ENCODE data around the gene TMUB1. TPM values are rescaled to one million over a fixed set of nuclear protein-coding genes. Genes with fewer than 3 reads are reported as not detected.
A peak's percentile ranks its signal among the peaks of the same experiment; 100 is the strongest.

Gene TMUB1
- total and polyA plus RNA-seq, 4 donors: 32.8 to 104 (median 46.6) TPM

DNA sequence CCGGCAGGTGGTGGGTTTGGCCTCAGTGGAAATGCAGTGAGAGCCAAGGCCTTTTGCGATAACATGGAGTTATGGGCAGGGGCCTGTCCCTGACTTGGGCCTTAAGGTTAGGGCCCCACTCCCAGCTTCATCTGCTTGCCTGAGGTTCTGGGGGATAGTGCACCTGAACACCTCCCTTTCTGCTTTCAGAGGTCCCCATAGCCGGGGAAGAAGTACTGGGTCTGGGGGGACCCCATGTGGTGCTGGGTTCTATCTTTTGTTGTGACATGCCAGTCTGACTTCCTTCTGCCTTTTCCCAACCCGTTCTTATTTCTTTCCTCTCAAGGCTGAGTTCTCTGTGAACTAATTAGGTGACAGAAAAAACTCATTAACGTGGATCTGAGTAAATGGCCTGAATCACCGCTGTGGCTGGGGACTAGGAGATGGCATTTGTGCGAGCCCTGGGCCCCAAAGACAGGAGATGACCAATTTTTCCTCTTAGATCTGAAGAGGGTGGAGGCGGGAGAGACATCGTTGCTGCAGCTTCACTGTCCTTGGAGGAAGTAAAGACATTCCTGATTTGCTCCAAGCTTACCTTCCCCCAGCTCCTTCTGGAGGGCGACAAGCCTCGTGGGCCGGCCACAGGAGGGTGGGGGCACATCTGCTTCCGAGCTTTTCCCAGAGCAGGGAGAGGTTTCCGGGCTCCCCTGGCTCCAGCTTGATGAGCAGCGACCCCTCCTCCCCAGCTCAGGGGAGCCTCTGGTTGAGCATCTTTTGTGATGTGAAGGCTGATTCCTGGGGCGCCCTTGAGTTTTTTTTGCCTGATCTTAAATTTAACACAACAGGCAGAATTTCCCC is 4.9 kb upstream of the TMUB1 start:
- Histone ChIP-seq H3K27ac (ENCODE audit: low read depth in 1 of 2, low read length in 1 of 2) (peak overlapping the region; percentile 62 to 96), H3K36me3 (ENCODE audit: control insufficient read depth in 4 of 4, insufficient read depth in 4 of 4, low read length in 4 of 4) (peaks cover 0 to 3% (median 0%) of the 10 kb centered on the region in 4 donors), H3K4me1 (ENCODE audit: control insufficient read depth in 5 of 5, insufficient read depth in 5 of 5, low read length in 5 of 5) (peaks cover 0 to 42% (median 15%) of the 10 kb centered on the region in 5 donors), H3K27me3 (ENCODE audit: control insufficient read depth in 3 of 3, insufficient read depth in 3 of 3, low read length in 2 of 3) (no peaks in the 10 kb centered on the region), H3K9me3 (ENCODE audit: control insufficient read depth in 4 of 4, insufficient read depth in 3 of 4, low read length in 3 of 4) (no peaks in the 10 kb centered on the region), H3K4me3 (peak overlapping the region; percentile 60), H3K9ac (ENCODE audit: insufficient read depth in 1 of 2, low read length in 2 of 2) (peak overlapping the region in 1 of 2 donors; percentile 37)
- WGBS, 2 donors: 19 to 33% methylated on average over 16 of the region's 16 CpGs
- no peak for ATAC-seq (ENCODE audit: insufficient read depth, low FRiP score)
- TF ChIP-seq CTCF (IDR thresholded peaks at IDR 0.05; ENCODE audit: control extremely low read depth, extremely low read depth): no peak
- DNase-seq: no peak

- ATAC-seq (ENCODE audit: insufficient read depth, low FRiP score) (peak; percentile 5), DNase-seq (peak; percentile 63 to 78 (median 64))
- H3K9ac ChIP-seq (ENCODE audit: insufficient read depth in 1 of 2, low read length in 2 of 2): peak overlapping the region in 1 of 2 donors; percentile 37
- peaks cover 0 to 3% (median 0%) of the 10 kb centered on the region in 4 donors for H3K36me3 ChIP-seq (ENCODE audit: control insufficient read depth in 4 of 4, insufficient read depth in 4 of 4, low read length in 4 of 4)
- H3K27ac ChIP-seq (ENCODE audit: low read depth in 1 of 2, low read length in 1 of 2): peak overlapping the region; percentile 62 to 96
- H3K27me3 ChIP-seq (ENCODE audit: control insufficient read depth in 3 of 3, insufficient read depth in 3 of 3, low read length in 2 of 3): no peaks in the 10 kb centered on the region
- WGBS, 2 donors: 1% methylated on average over 61 to 70 of the region's 70 CpGs
- no peak for TF ChIP-seq CTCF (IDR thresholded peaks at IDR 0.05; ENCODE audit: control extremely low read depth, extremely low read depth)
- H3K9me3 ChIP-seq (ENCODE audit: control insufficient read depth in 4 of 4, insufficient read depth in 3 of 4, low read length in 3 of 4): no peaks in the 10 kb centered on the region
- H3K4me1 ChIP-seq (ENCODE audit: control insufficient read depth in 5 of 5, insufficient read depth in 5 of 5, low read length in 5 of 5): peaks cover 3 to 46% (median 17%) of the 10 kb centered on the region in 5 donors
- peak overlapping the region; percentile 60 for H3K4me3 ChIP-seq
These were observed 4.1 kb upstream of the TMUB1 start for GRCh38 chr7:151087245-151088018.

DNA sequence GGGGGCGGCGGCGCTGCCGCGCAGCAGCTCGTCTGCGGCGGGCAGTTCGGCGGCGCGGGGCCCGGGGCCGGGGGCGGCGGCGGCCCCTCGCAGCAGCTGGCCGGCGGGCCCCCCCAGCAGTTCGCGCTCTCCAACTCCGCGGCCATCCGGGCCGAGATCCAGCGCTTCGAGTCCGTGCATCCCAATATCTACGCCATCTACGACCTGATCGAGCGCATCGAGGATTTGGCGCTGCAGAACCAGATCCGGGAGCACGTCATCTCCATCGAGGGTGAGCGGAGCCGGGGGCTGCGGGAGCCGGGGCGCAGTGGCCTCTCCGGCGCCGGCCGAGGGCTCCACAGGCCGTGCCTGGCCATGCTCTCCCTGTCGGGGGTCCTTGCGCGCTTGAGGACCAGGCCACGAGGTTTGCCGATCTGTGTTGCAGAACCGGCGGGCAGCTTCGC is 3.5 kb upstream of the TMUB1 start:
- Histone ChIP-seq H3K27me3 (ENCODE audit: control insufficient read depth in 3 of 3, insufficient read depth in 3 of 3, low read length in 2 of 3) (no peaks in the 10 kb centered on the region), H3K9ac (ENCODE audit: insufficient read depth in 1 of 2, low read length in 2 of 2) (no peak overlapping the region), H3K4me1 (ENCODE audit: control insufficient read depth in 5 of 5, insufficient read depth in 5 of 5, low read length in 5 of 5) (peaks cover 9 to 52% (median 21%) of the 10 kb centered on the region in 5 donors), H3K36me3 (ENCODE audit: control insufficient read depth in 4 of 4, insufficient read depth in 4 of 4, low read length in 4 of 4) (peaks cover 0 to 3% (median 0%) of the 10 kb centered on the region in 4 donors), H3K27ac (ENCODE audit: low read depth in 1 of 2, low read length in 1 of 2) (peak overlapping the region; percentile 62 to 96), H3K4me3 (peak overlapping the region; percentile 60), H3K9me3 (ENCODE audit: control insufficient read depth in 4 of 4, insufficient read depth in 3 of 4, low read length in 3 of 4) (no peaks in the 10 kb centered on the region)
- DNase-seq (peak in 2 of 3 donors; percentile 48 to 54), ATAC-seq (ENCODE audit: insufficient read depth, low FRiP score) (no peak)
- 0 to 1% methylated on average over 39 to 50 of the region's 56 CpGs for WGBS, 2 donors
- TF ChIP-seq CTCF (IDR thresholded peaks at IDR 0.05; ENCODE audit: control extremely low read depth, extremely low read depth): no peak

Data from lung (tissue), 12 donors.